ENCODE data around the gene CCDC170.

DNA sequence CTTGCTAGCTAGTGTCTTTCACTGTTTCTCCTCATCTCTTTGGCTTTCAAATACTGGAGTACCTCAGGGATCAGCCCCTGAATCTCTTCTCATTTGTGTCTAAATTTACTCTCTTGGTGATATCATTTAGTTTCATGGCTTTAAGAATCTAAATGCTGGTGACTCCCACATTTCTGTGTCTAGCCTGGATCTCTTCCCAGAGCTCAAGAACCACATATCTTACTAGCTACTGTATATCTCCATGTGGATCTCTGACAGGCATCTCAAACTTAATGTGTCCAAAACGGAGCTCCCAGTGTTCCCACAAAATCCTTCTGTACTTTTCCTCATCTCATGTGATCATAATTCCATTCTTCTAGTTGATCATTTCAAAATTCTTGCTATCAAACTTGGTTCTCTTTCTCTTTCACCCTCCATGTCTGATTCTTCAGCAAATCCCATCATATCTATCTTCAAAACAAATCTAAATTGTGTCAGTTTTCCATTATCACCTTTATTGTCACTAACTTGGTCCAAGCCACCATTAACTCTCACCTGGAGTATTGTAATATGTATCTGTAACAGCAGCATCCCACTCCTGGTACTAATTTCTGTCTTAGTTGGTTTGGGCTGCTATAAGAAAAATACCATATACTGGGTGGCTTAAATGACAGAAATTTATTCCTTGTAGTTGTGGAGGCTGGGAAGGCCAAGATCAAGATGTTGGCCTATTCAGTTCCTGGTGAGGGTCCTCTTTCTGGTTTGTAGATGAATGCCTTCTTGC, 45.9 kb downstream of the CCDC170 start:
- TF ChIP-seq TAF1 (IDR thresholded peaks at IDR 0.05; ENCODE audit: borderline replicate concordance, low read depth, low read length) (no peak), POLR2A (IDR thresholded peaks at IDR 0.05; ENCODE audit: low read depth, low read length) (no peak), POLR2AphosphoS5 (IDR thresholded peaks at IDR 0.05; ENCODE audit: low read depth, low read length) (no peak)
